GM19099 (cell line): ENCODE results near the gene ZNF511.

ENCODE experiments used
- POLR2A ChIP-seq: IDR thresholded peaks from 3 replicates; pipeline ENCODE4 v1.6.1; 2011; ENCODE audit warnings: low read depth; ENCODE audit not compliant: insufficient read length; ENCODE audit errors: extremely low read depth

The ZNF511 gene

GRCh38 chr10:133308421-133309099 lies at the start of gene ZNF511, which contains the start of gene TUBGCP2:
Gene ZNF511 (plus strand): TSS chr10:133308914. CDS start chr10:133308944, 30 bp downstream.
Gene TUBGCP2 (minus strand): TSS chr10:133308872. CDS start chr10:133302941, 5,931 bp downstream.
- TF ChIP-seq POLR2A, result peak; percentile 79

- TF ChIP-seq POLR2A, result no peak
Measured at GRCh38 chr10:133259602-133259989, 49.1 kb upstream of the ZNF511 start.

GRCh38 chr10:133260895-133261725 lies 47.6 kb upstream of the ZNF511 start:
- no peak for TF ChIP-seq POLR2A

DNA sequence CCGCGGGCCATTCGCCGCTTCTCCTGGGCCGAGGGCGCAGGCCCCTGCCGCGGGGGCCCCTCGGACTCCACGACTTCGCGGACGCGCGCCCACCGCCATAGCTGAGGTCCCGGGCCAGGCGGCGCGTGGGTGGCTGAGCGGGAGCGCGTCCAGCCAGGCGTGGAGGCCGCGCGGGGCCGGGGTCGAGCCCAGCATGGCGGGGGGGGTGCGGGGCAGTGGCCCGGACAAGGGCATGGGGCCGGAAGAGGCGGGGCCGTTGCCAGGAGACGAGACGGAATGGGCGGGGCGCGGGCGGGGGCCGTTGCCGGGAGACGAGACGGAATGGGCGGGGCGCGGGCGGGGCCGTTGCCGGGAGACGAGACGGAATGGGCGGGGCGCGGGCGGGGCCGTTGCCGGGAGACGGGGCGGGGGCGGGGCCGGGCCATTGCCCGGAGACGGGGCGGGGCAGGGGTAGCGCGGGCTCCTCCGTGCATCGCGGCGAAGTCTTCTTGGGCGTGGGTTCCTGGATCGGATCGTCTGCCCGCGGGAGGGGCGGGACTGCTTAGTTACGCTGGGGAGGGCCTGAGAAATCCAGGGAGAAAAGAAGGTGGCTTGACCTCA lies 46.9 kb upstream of the ZNF511 start:
- TF ChIP-seq POLR2A, result no peak

DNA sequence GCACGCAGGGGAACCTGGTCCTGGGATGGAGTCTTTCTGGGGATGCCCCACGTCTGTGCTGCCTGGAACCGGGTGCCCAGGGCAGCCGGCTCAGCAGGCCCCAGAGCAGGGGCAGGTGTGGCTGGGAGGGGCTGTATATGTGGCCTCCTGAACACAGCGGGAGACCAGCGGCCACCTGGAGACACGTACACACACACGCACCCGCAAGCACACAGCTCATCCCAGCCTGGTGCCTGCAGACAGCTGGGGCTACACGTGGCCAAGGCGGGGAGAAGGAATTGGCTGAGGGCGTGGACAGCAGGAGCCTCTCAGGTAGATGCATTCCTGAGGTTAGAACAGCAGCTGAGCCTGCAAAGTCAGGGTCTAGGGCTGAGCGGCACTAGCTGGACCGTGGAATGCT lies 46.0 kb upstream of the ZNF511 start:
- no peak for TF ChIP-seq POLR2A

GRCh38 chr10:133263674-133264073 lies 45.0 kb upstream of the ZNF511 start:
- TF ChIP-seq POLR2A, result no peak

- no peak for TF ChIP-seq POLR2A
Measured at GRCh38 chr10:133264461-133264860, 44.3 kb upstream of the ZNF511 start.

DNA sequence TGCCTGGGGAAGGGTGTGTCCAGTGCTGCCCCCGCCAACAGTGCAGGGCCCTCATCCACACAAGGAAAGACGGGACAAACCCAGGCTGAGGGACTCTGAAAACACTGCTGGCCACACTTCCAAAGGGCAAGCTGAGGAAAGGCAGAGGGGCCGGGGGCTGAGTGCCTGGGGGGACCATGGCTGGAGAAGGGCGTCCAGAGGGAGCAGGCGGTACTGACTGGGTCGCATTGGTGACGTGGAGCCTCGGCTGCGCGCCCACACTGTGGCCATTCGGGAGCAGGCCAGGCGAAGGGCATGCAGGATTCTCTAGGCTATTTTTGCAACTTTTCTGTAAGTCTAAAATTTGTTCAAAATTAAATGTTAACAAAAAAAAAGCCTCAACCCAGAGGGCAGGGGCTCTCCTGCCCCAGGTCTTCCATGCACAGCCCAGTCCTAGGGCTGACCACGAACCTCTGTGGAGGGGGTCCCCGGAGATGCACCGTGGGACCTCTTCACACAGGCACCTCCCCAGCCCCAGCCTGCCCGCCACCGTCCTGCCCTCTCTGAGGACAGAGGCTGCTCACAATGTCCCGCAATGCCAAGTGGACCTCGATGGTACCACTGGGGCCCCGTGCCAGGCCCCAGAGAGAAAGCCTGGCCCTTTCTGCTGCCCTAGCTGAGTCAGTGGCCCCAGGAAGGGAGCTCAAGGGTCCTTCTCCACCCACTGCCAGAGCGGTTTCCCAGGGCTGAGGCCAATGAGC lies 42.5 kb upstream of the ZNF511 start:
- TF ChIP-seq POLR2A, result no peak

DNA sequence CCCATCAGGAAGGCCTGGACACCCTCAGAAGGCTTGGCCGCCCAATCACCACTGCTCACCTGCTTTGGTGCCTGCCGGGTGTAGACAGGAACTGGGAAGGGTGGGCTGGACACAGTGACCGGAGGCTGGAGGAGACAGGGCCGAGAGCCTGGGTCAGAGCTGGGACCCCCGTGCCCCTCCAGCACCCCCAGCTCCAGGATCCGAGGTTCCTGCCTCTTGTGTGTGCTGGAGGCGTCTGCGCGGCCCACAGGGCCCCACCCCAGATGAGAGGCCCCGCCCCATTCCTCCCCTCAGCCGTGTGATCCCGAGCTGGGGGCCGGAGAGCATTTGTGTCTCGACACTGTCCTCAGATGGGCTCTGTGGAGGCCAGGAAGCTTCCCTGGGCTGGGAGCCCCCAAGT lies 41.4 kb upstream of the ZNF511 start:
- no peak for TF ChIP-seq POLR2A

- TF ChIP-seq POLR2A, result no peak
Measured at GRCh38 chr10:133267829-133268228, 40.9 kb upstream of the ZNF511 start.

GRCh38 chr10:133268532-133268931 lies 40.2 kb upstream of the ZNF511 start:
- no peak for TF ChIP-seq POLR2A

GRCh38 chr10:133269367-133269766 lies 39.3 kb upstream of the ZNF511 start:
- no peak for TF ChIP-seq POLR2A

GRCh38 chr10:133270204-133270603 lies 38.5 kb upstream of the ZNF511 start:
- no peak for TF ChIP-seq POLR2A

DNA sequence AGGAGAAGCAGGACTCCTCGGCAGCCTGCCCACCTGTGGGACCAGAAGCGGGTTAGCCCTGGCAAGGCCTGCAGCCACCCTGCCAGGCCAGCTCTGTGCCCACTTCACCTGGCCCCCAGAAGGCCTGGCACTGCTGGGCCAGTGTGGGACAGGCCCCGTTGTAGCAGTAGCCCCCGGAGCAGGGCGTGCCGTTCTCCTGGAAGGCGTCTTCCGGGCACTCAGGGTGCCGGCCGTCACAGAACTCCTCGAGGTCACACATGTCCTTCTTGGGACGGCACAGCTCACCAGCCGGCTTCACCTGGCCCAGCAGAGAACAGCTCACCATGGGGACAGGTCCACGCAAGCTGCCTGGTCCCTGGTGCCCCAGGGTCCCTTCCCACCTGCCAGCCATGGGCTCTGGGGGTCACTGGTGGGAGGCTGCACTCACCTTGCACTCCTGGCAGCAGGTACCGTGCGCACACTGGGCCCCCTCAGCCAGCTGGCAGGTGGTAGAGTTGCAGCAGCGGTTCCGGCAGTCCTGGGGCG lies 37.9 kb upstream of the ZNF511 start:
- no peak for TF ChIP-seq POLR2A

DNA sequence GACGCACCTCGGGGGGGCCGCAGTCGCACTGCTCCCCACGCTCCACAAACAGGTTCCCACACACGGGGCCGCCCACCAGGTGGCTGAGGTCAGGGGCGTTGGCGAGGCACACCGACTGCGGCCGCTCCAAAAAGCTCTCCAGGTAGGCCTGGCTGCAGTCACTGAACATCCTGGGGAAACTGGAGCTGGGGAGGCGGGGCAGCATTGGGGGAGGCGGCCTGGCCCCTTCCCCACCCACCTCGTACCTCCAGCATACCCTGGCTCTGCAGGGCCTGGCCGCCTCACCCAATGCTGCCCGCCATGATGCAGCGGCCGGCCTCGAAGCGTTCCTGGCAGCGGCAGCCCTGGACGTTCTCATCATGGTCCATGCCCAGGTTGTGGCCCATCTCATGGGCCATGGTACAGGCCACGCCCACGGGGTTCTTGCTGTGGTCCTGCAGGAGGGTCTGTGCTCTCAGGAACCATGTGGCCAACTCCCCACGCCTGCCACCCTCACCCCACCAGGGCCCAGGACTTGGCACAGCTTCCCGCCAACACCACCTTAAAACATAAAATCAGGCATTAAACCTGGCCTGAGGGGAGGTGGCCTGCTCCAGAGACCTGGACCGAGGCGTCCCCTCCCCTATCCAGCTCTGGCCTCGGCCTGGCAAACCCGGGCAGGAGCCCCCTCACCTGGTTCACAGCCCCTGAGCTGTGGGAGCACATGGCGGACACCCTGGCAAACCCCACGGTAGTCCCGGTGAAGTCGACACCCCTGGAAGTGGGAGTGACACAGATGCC lies 37.0 kb upstream of the ZNF511 start:
- no peak for TF ChIP-seq POLR2A
